IMR-90 (cell line): Measurements from ENCODE around the gene C6orf136. TPM values are rescaled to one million over a fixed set of nuclear protein-coding genes. Genes with fewer than 3 reads are reported as not detected.

ENCODE experiments used
- ATAC-seq: fragments of 200-7000 bp; cut with Tn5 transposase; 2 replicates; pipeline ENCODE4 v1.9.1; 2020; ENCODE audit warnings: low read depth, mild to moderate bottlenecking, moderate library complexity
- BruUV-seq: library from RNA; stranded (reverse); fragments of 400-500 nt; replicated peaks from 2 replicates; lab custom pipeline; 2021; lab: Mats Ljungman, UMichigan
- CTCF ChIA-PET: fragments of 300-600 bp; formaldehyde crosslinking; extraction: SDS; loops from one replicate; lab custom pipeline; 2021; ENCODE audit warnings: antibody characterized with exemption; lab: Yijun Ruan, JAX
- POLR2A ChIA-PET: fragments of 300-600 bp; sonication (Branson Sonifier 250); formaldehyde crosslinking; loops from one replicate; lab custom pipeline; 2022; ENCODE audit warnings: antibody characterized with exemption; ENCODE audit not compliant: unreplicated experiment; lab: Charles Lee
- DNase-seq: peaks from one replicate; pipeline ENCODE4 v3.0.0; 2013
- H2AFZ ChIP-seq: replicated peaks from 2 replicates; pipeline ENCODE3; 2013; ENCODE audit warnings: low read length, mild to moderate bottlenecking; ENCODE audit not compliant: poor library complexity
- H2AK5ac ChIP-seq: 2 replicates; pipeline ENCODE4 v1.6.1; 2013; ENCODE audit warnings: low read depth, low read length, inconsistent platforms
- H2AK9ac ChIP-seq: replicated peaks from 2 replicates; pipeline ENCODE3; 2013; ENCODE audit warnings: mild to moderate bottlenecking, low read depth, low read length, moderate library complexity; ENCODE audit not compliant: poor library complexity
- H2BK120ac ChIP-seq: 2 replicates; pipeline ENCODE4 v1.6.1; 2013; ENCODE audit warnings: low read depth, low read length, inconsistent platforms
- H2BK15ac ChIP-seq: 3 replicates; pipeline ENCODE4 v1.6.1; 2013; ENCODE audit warnings: low read depth, low read length, inconsistent platforms
- H2BK20ac ChIP-seq: 2 replicates; pipeline ENCODE4 v1.6.1; 2013; ENCODE audit warnings: low read depth, mild to moderate bottlenecking, inconsistent platforms, low read length, moderate library complexity
- H2BK5ac ChIP-seq: 2 replicates; pipeline ENCODE4 v1.6.1; 2013; ENCODE audit warnings: mild to moderate bottlenecking, low read depth, low read length, inconsistent platforms; ENCODE audit not compliant: poor library complexity, severe bottlenecking
- H3K14ac ChIP-seq: replicated peaks from 2 replicates; pipeline ENCODE4 v1.6.1; 2013; ENCODE audit warnings: low read depth, low read length, inconsistent platforms
- H3K18ac ChIP-seq: 2 replicates; pipeline ENCODE4 v1.6.1; 2013; ENCODE audit warnings: low read depth, low read length, control low read depth
- H3K23ac ChIP-seq: 2 replicates; pipeline ENCODE4 v1.6.1; 2013; ENCODE audit warnings: low read depth, low read length, inconsistent platforms
- H3K27ac ChIP-seq: 2 replicates; pipeline ENCODE4 v1.5.1; 2013; ENCODE audit warnings: mild to moderate bottlenecking, control low read depth, low read length; ENCODE audit not compliant: insufficient read depth
- H3K27me3 ChIP-seq: 2 replicates; pipeline ENCODE4 v1.6.1; 2013; ENCODE audit warnings: low read length; ENCODE audit not compliant: control insufficient read depth, insufficient read depth
- H3K36me3 ChIP-seq: 2 replicates; pipeline ENCODE4 v1.6.1; 2013; ENCODE audit warnings: low read length, mixed read lengths; ENCODE audit not compliant: control insufficient read depth, insufficient read depth
- H3K4ac ChIP-seq: 2 replicates; pipeline ENCODE4 v1.6.1; 2013; ENCODE audit warnings: low read depth, low read length, inconsistent platforms
- H3K4me1 ChIP-seq: 2 replicates; pipeline ENCODE4 v1.6.1; 2013; ENCODE audit warnings: low read length, mixed read lengths; ENCODE audit not compliant: control insufficient read depth, insufficient read depth
- H3K4me2 ChIP-seq: 2 replicates; pipeline ENCODE4 v1.6.1; 2013; ENCODE audit warnings: low read depth, mild to moderate bottlenecking, control low read depth, low read length, moderate library complexity
- H3K4me3 ChIP-seq: 2 replicates; pipeline ENCODE4 v1.5.1; 2013; ENCODE audit warnings: low read depth, mild to moderate bottlenecking, control low read depth, low read length, moderate library complexity; ENCODE audit not compliant: insufficient read depth
- H3K56ac ChIP-seq: 2 replicates; pipeline ENCODE4 v1.6.1; 2013; ENCODE audit warnings: low read length, inconsistent platforms; ENCODE audit not compliant: insufficient read depth; ENCODE audit errors: extremely low read depth
- H3K79me1 ChIP-seq, 2 experiments: 2 replicates each; pipeline ENCODE4 v1.6.1; 2013; ENCODE audit warnings: low read length in 2 of 2, inconsistent platforms in 1 of 2, low read depth in 1 of 2
- H3K9ac ChIP-seq: 2 replicates; pipeline ENCODE4 v1.6.1; 2013; ENCODE audit warnings: low read depth, low read length, control low read depth
- H3K9me1 ChIP-seq: 2 replicates; pipeline ENCODE4 v1.6.1; 2013; ENCODE audit warnings: low read length, inconsistent platforms; ENCODE audit not compliant: insufficient read depth
- H3K9me3 ChIP-seq: 2 replicates; pipeline ENCODE4 v1.6.1; 2013; ENCODE audit warnings: low read length; ENCODE audit not compliant: control insufficient read depth, insufficient read depth
- H4K20me1 ChIP-seq: 2 replicates; pipeline ENCODE4 v1.6.1; 2013; ENCODE audit warnings: low read length, inconsistent platforms; ENCODE audit not compliant: insufficient read depth
- H4K5ac ChIP-seq: 2 replicates; pipeline ENCODE4 v1.6.1; 2013; ENCODE audit warnings: mild to moderate bottlenecking, low read depth, low read length, control low read depth
- H4K8ac ChIP-seq, 2 experiments: 2 replicates each; pipeline ENCODE4 v1.6.1; 2013; ENCODE audit warnings: low read depth in 2 of 2, low read length in 2 of 2, control low read depth in 1 of 2, inconsistent platforms in 1 of 2
- H4K91ac ChIP-seq: 2 replicates; pipeline ENCODE4 v1.6.1; 2013; ENCODE audit warnings: low read depth, low read length, inconsistent platforms; ENCODE audit not compliant: insufficient read depth
- CEBPB ChIP-seq: IDR thresholded peaks from 2 replicates; pipeline ENCODE4 v1.6.1; 2012; ENCODE audit warnings: low read depth, low read length, improper control_type of control experiment
- CHD1 ChIP-seq: IDR thresholded peaks from 2 replicates; pipeline ENCODE4 v1.6.1; 2012; ENCODE audit warnings: low read depth, low read length, improper control_type of control experiment
- CTCF ChIP-seq: conservative IDR thresholded peaks from 2 replicates; pipeline ENCODE4 v1.5.1; 2012; ENCODE audit warnings: mild to moderate bottlenecking, low read depth, low read length, improper control_type of control experiment
- ELK1 ChIP-seq: fragments of 150-350 bp; IDR thresholded peaks from 2 replicates; pipeline ENCODE4 v1.6.1; 2016; ENCODE audit warnings: low read depth, mild to moderate bottlenecking, low read length, moderate library complexity, borderline replicate concordance
- FOS ChIP-seq: fragments of 150-350 bp; IDR thresholded peaks from 2 replicates; pipeline ENCODE4 v1.6.1; 2016; ENCODE audit warnings: low read depth, low read length
- MAFK ChIP-seq: IDR thresholded peaks from 2 replicates; pipeline ENCODE4 v1.6.1; 2012; ENCODE audit warnings: low read depth, low read length, improper control_type of control experiment
- MAZ ChIP-seq: IDR thresholded peaks from 2 replicates; pipeline ENCODE4 v1.6.1; 2012; ENCODE audit warnings: low read depth, mild to moderate bottlenecking, low read length, improper control_type of control experiment, moderate library complexity, borderline replicate concordance
- MXI1 ChIP-seq: IDR thresholded peaks from 2 replicates; pipeline ENCODE4 v1.6.1; 2012; ENCODE audit warnings: low read depth, mild to moderate bottlenecking, low read length, moderate library complexity, borderline replicate concordance
- RCOR1 ChIP-seq: IDR thresholded peaks from 2 replicates; pipeline ENCODE4 v1.6.1; 2012; ENCODE audit warnings: mild to moderate bottlenecking, low read length, improper control_type of control experiment; ENCODE audit not compliant: insufficient replicate concordance
- RFX5 ChIP-seq: IDR thresholded peaks from 2 replicates; pipeline ENCODE4 v1.8.0; 2012; ENCODE audit warnings: low read depth, mild to moderate bottlenecking, low read length, moderate library complexity
- SMC3 ChIP-seq: fragments of 150-350 bp; IDR thresholded peaks from 2 replicates; pipeline ENCODE4 v1.6.1; 2016; ENCODE audit warnings: low read depth, mild to moderate bottlenecking, antibody characterized with exemption, low read length, moderate library complexity
- USF2 ChIP-seq: fragments of 150-350 bp; IDR thresholded peaks from 2 replicates; pipeline ENCODE4 v1.6.1; 2017; ENCODE audit warnings: mild to moderate bottlenecking, antibody characterized with exemption, low read length, low read depth
- WGBS, 2 experiments: methylation state at CpG; one replicate each; pipeline versions ENCODE4 v1.1.5 to v1.1.7; 2013; ENCODE audit warnings: missing lambda C conversion rate in 2 of 2; ENCODE audit not compliant: insufficient read length in 1 of 2; ENCODE audit errors: extremely low coverage in 2 of 2; 5-methylcytosine and 5-hydroxymethylcytosine counted together
- dilution Hi-C: fragments of 300-500 bp; cut with HindIII; formaldehyde crosslinking; loops from one replicate; pipeline ENCODE4 v1.14.3; 2018; ENCODE audit warnings: low sequenced_read_pairs; ENCODE audit not compliant: unreplicated experiment
- in situ Hi-C: fragments of 300-500 bp; cut with MboI; formaldehyde crosslinking; loops from 3 replicates; pipeline ENCODE4 v1.14.3; 2019; ENCODE audit warnings: low sequenced_read_pairs, inconsistent platforms, mixed read lengths
- intact Hi-C: fragments of 100-400 bp; cut with micrococcal nuclease; formaldehyde crosslinking; loops from 2 replicates; pipeline ENCODE4 v1.10.0; 2022
- polyA plus RNA-seq, 3 experiments: library from polyadenylated mRNA; depleted of rRNA; stranded (reverse); fragments of >200 nt; gene quantifications; 2 replicates each; pipeline ENCODE4 v1.2.3, GENCODE V29; 2012; ENCODE audit warnings: low replicate concordance in 1 of 3
- total RNA-seq: library from RNA; depleted of rRNA; stranded (reverse); fragments of >200 nt; gene quantifications from 2 replicates; pipeline ENCODE4 v1.2.3, GENCODE V29; 2012

Gene C6orf136
- total and polyA plus RNA-seq, 2 of the 4 experiments (the other 2 are of a cell fraction) = 1.1 to 11.7 TPM

- WGBS, 2 experiments = 7% methylated on average over 3 of the region's 52 CpGs; no CpG with 5 or more reads in 1 of the 2 experiments
- Histone ChIP-seq H2BK120ac (peak overlapping the region; percentile 82), H2AK9ac (peak overlapping the region; percentile 100), H4K8ac (peak overlapping the region; percentile 88 to 96), H3K9me3 (no peaks in the 10 kb centered on the region), H3K27ac (peak overlapping the region; percentile 99), H3K23ac (peak overlapping the region; percentile 93), H2BK20ac (no peak overlapping the region), H4K20me1 (peaks cover 38% of the 10 kb centered on the region), H3K79me1 (peaks cover 18 to 44% of the 10 kb centered on the region in 2 experiments; a peak in 3 of 4 replicates), H3K56ac (peak overlapping the region; percentile 95), H2BK15ac (peak overlapping the region; percentile 40; the same call in 1 of the 3 replicates), H3K14ac (peak overlapping the region; percentile 97), H3K4ac (peak overlapping the region; percentile 98), H3K4me2 (peak overlapping the region; percentile 73), H3K18ac (peak overlapping the region; percentile 93), H3K9me1 (peaks cover 13% of the 10 kb centered on the region), H4K5ac (peak overlapping the region; percentile 71), H3K36me3 (peaks cover 22% of the 10 kb centered on the region), H4K91ac (peak overlapping the region; percentile 98), H2BK5ac (peak overlapping the region; percentile 97), H3K4me1 (peaks cover 19% of the 10 kb centered on the region), H3K9ac (peak overlapping the region; percentile 97), H2AK5ac (peak overlapping the region; percentile 98), H2AFZ (peak overlapping the region; percentile 89), H3K27me3 (no peaks in the 10 kb centered on the region), H3K4me3 (peak overlapping the region; percentile 97)
- ChIA-PET POLR2A (interaction anchor here (0.5 to 0.6 kb wide), 3 partner anchors 15 to 60 kb away, joined by 3 to 7 read pairs (median 3); no protein-coding TSS in a partner anchor), CTCF (interaction anchor here (0.7 to 2.2 kb wide), 2 partner anchors 8 to 36 kb away, joined by 3 to 6 read pairs; no protein-coding TSS in a partner anchor)
- peak; percentile 63 for ATAC-seq
- intact Hi-C loops = loop anchor here (1.0 kb wide), 1 partner anchor 35 kb away; no protein-coding TSS in a partner anchor
- BruUV-seq = no TSS peak
- DNase-seq = peak; percentile 96
- dilution Hi-C loops = no loop called here
- in situ Hi-C loops = no loop called here
- TF ChIP-seq SMC3 = no peak
- TF ChIP-seq RFX5 = no peak
- TF ChIP-seq USF2 = peak; percentile 69; the same call in 1 of the 2 replicates
- TF ChIP-seq RCOR1 = peak; percentile 88
- no peak for TF ChIP-seq CHD1
- TF ChIP-seq FOS = peak; percentile 45; the same call in 1 of the 2 replicates
- TF ChIP-seq ELK1 = no peak
- TF ChIP-seq CEBPB = no peak
- TF ChIP-seq CTCF = no peak
- no peak for TF ChIP-seq MAFK
- peak; percentile 95 for TF ChIP-seq MAZ
- peak; percentile 83; the same call in 1 of the 2 replicates for TF ChIP-seq MXI1
These were observed 40.1 kb downstream of the C6orf136 start for GRCh38 chr6:30686908-30687658.
